Smooth muscle cell (in vitro differentiated cells): Measurements from ENCODE around the gene GPR15LG. TPM values are rescaled to one million over a fixed set of nuclear protein-coding genes. Genes with fewer than 3 reads are reported as not detected.
"Not testable (repeated sequence)": the region's sequence is repeated elsewhere in the genome, so short reads cannot be mapped to it uniquely, and the experiment has no call there.

Source experiments
- DNase-seq: peaks from one replicate; lab custom pipeline; 2025; ENCODE audit not compliant: unreplicated experiment; lab: John Stamatoyannopoulos, UW
- H2AFZ ChIP-seq: fragments of 200-600 bp; sonication (generic); 2 replicates; pipeline ENCODE4 v1.6.0; 2016; ENCODE audit warnings: antibody characterized with exemption, low read depth, mild to moderate bottlenecking
- H3F3A ChIP-seq: fragments of 200-600 bp; sonication (generic); 2 replicates; pipeline ENCODE4 v1.6.0; 2017; ENCODE audit warnings: antibody characterized with exemption, low read depth
- H3K27ac ChIP-seq: fragments of 200-600 bp; sonication (generic); 2 replicates; pipeline ENCODE4 v1.5.1; 2016; ENCODE audit warnings: low read depth, mild to moderate bottlenecking
- H3K27me3 ChIP-seq: fragments of 200-600 bp; sonication (generic); 2 replicates; pipeline ENCODE4 v1.6.1; 2016; ENCODE audit warnings: low read depth, mild to moderate bottlenecking
- H3K36me3 ChIP-seq: fragments of 200-600 bp; sonication (generic); 2 replicates; pipeline ENCODE4 v1.5.1; 2016; ENCODE audit warnings: low read depth
- H3K4me1 ChIP-seq: fragments of 200-600 bp; sonication (generic); 2 replicates; pipeline ENCODE4 v1.5.1; 2016; ENCODE audit warnings: low read depth
- H3K4me2 ChIP-seq: fragments of 200-600 bp; sonication (generic); 2 replicates; pipeline ENCODE4 v1.6.0; 2016; ENCODE audit warnings: mild to moderate bottlenecking
- H3K4me3 ChIP-seq: fragments of 200-600 bp; sonication (generic); 2 replicates; pipeline ENCODE4 v1.5.1; 2016; ENCODE audit warnings: mild to moderate bottlenecking
- H3K79me2 ChIP-seq: fragments of 200-600 bp; sonication (generic); 2 replicates; pipeline ENCODE4 v1.6.0; 2016; ENCODE audit warnings: low read depth, mild to moderate bottlenecking
- H3K9ac ChIP-seq: fragments of 200-600 bp; sonication (generic); 2 replicates; pipeline ENCODE4 v1.6.0; 2016; ENCODE audit warnings: low read depth
- H3K9me3 ChIP-seq: fragments of 200-600 bp; sonication (generic); replicated peaks from 2 replicates; pipeline ENCODE4 v1.5.1; 2016; ENCODE audit warnings: low read depth
- H4K20me1 ChIP-seq: fragments of 200-600 bp; sonication (generic); 2 replicates; pipeline ENCODE4 v1.6.0; 2016; ENCODE audit warnings: low read depth
- WGBS: methylation state at CpG from one replicate; pipeline ENCODE4 v1.1.7; 2016; ENCODE audit warnings: low lambda C conversion rate; 5-methylcytosine and 5-hydroxymethylcytosine counted together
- polyA plus RNA-seq: library from polyadenylated mRNA; unstranded; fragments of >200 nt; fragmentation: Nextera tagmentation; extraction: Ambion mirVana; gene quantifications from 2 replicates; pipeline ENCODE4 v1.2.1, GENCODE V29; 2016
- total RNA-seq: library from RNA; depleted of rRNA; stranded (reverse); fragments of >200 nt; gene quantifications from 2 replicates; pipeline ENCODE4 v1.2.3, GENCODE V29; 2014
- TF ChIP-seq, protein P1 (sequence below): fragments of 200-600 bp; sonication (generic); IDR thresholded peaks from 2 replicates; pipeline ENCODE4 v1.5.1; 2017; ENCODE audit warnings: borderline replicate concordance, mild to moderate bottlenecking, antibody characterized with exemption; ENCODE audit not compliant: insufficient read depth, poor library complexity, severe bottlenecking

The GPR15LG gene
- total and polyA plus RNA-seq, 2 experiments from 2014 or later: 0.49 to 1.6 TPM

GRCh38 chr10:84160663-84161362 is 12.8 kb upstream of the GPR15LG start:
- no peak overlapping the region for H2AFZ ChIP-seq
- 48% methylated on average over 6 of the region's 6 CpGs for WGBS
- H3K9ac ChIP-seq: no peak overlapping the region
- no peak overlapping the region for H3K4me2 ChIP-seq
- H3K36me3 ChIP-seq: no peaks in the 10 kb centered on the region
- H3K9me3 ChIP-seq: no peaks in the 10 kb centered on the region
- no peaks in the 10 kb centered on the region for H3K4me1 ChIP-seq
- TF ChIP-seq, protein P1, sequence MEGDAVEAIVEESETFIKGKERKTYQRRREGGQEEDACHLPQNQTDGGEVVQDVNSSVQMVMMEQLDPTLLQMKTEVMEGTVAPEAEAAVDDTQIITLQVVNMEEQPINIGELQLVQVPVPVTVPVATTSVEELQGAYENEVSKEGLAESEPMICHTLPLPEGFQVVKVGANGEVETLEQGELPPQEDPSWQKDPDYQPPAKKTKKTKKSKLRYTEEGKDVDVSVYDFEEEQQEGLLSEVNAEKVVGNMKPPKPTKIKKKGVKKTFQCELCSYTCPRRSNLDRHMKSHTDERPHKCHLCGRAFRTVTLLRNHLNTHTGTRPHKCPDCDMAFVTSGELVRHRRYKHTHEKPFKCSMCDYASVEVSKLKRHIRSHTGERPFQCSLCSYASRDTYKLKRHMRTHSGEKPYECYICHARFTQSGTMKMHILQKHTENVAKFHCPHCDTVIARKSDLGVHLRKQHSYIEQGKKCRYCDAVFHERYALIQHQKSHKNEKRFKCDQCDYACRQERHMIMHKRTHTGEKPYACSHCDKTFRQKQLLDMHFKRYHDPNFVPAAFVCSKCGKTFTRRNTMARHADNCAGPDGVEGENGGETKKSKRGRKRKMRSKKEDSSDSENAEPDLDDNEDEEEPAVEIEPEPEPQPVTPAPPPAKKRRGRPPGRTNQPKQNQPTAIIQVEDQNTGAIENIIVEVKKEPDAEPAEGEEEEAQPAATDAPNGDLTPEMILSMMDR: no peak
- H3F3A ChIP-seq: no peaks in the 10 kb centered on the region
- DNase-seq: no peak
- no peaks in the 10 kb centered on the region for H4K20me1 ChIP-seq
- H3K4me3 ChIP-seq: no peak overlapping the region
- H3K27me3 ChIP-seq: no peaks in the 10 kb centered on the region
- no peak overlapping the region for H3K27ac ChIP-seq
- no peaks in the 10 kb centered on the region for H3K79me2 ChIP-seq

GRCh38 chr10:84163996-84164395 is 9.6 kb upstream of the GPR15LG start:
- H4K20me1 ChIP-seq: no peaks in the 10 kb centered on the region
- no peak overlapping the region for H3K9ac ChIP-seq
- H3K36me3 ChIP-seq: no peaks in the 10 kb centered on the region
- no peak overlapping the region for H3K27ac ChIP-seq
- TF ChIP-seq, protein P1: no peak
- 57% methylated on average over 2 of the region's 2 CpGs for WGBS
- no peaks in the 10 kb centered on the region for H3K4me1 ChIP-seq
- H3K9me3 ChIP-seq: no peaks in the 10 kb centered on the region
- no peaks in the 10 kb centered on the region for H3K27me3 ChIP-seq
- H3F3A ChIP-seq: no peaks in the 10 kb centered on the region
- no peaks in the 10 kb centered on the region for H3K79me2 ChIP-seq
- no peak overlapping the region for H2AFZ ChIP-seq
- H3K4me3 ChIP-seq: no peak overlapping the region
- H3K4me2 ChIP-seq: no peak overlapping the region
- DNase-seq: no peak

DNA sequence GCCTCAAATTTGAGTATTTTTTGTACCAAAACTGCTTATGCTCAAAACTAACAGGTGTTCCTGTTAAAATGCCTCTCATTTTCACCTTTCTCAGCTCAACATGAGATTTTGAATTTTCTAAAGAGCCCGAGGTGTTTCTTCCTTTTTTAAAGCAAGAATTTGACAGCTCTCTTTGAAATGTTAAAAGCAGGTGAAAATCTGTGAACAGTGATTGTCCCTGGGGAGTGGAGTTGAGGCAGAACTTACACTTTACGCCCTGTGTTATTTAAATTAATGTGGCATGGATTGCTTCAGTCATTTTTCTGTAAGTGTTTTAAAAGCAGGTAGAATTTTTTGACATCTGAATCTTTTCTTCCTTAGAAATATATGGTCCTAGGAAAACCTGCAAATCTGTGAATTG is 9.2 kb upstream of the GPR15LG start:
- TF ChIP-seq, protein P1: no peak
- no peak for DNase-seq

DNA sequence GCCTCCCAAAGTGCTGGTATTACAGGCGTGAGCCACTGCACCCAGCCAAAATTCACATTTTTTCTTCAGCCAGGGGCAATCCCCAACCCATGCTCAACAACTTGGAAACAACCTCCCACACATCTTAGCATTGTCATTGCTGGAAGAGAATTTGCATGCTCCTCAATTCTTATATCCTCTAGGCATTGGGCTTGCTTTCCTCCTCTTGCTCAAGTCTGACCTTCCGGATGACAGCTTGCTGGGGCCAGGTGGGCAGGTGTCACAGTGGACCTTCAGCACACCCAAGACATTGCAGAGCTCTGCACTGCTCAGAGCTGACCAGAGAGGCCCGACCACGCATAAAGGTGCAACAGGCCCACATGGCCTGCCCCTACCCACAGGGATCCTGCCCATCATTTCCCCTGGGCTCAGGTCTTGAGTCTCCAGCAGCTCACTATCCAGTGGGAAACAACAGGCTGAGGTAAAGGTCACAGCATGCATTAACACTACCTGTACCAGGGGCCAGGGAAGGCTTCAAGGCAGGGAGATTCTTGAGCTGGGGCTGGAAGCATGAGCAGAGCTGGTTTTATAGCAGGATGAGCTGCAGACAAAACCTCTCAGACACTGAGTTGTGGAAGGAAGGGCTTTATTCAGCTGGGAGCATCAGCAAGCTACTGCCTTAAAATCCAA is 6.8 kb upstream of the GPR15LG start:
- WGBS: 94% methylated on average over 4 of the region's 4 CpGs
- DNase-seq: no peak
- H3K4me3 ChIP-seq: no peak overlapping the region
- no peak overlapping the region for H2AFZ ChIP-seq
- no peaks in the 10 kb centered on the region for H4K20me1 ChIP-seq
- H3K9ac ChIP-seq: no peak overlapping the region
- H3K27me3 ChIP-seq: no peaks in the 10 kb centered on the region
- H3K4me2 ChIP-seq: no peak overlapping the region
- no peaks in the 10 kb centered on the region for H3K4me1 ChIP-seq
- H3K27ac ChIP-seq: no peak overlapping the region
- no peaks in the 10 kb centered on the region for H3K9me3 ChIP-seq
- TF ChIP-seq, protein P1: no peak
- H3F3A ChIP-seq: no peaks in the 10 kb centered on the region
- H3K79me2 ChIP-seq: no peaks in the 10 kb centered on the region
- H3K36me3 ChIP-seq: no peaks in the 10 kb centered on the region

More for the DNA sequence above, 9.2 kb upstream of the GPR15LG start:
- no peaks in the 10 kb centered on the region for H3F3A ChIP-seq
- H3K4me1 ChIP-seq: no peaks in the 10 kb centered on the region
- H3K36me3 ChIP-seq: no peaks in the 10 kb centered on the region
- WGBS: 25% methylated on average over 2 of the region's 2 CpGs
- H3K9ac ChIP-seq: no peak overlapping the region
- no peaks in the 10 kb centered on the region for H4K20me1 ChIP-seq
- H3K4me3 ChIP-seq: no peak overlapping the region
- H3K79me2 ChIP-seq: no peaks in the 10 kb centered on the region
- no peak overlapping the region for H3K4me2 ChIP-seq
- H2AFZ ChIP-seq: no peak overlapping the region
- H3K9me3 ChIP-seq: no peaks in the 10 kb centered on the region
- no peaks in the 10 kb centered on the region for H3K27me3 ChIP-seq
- H3K27ac ChIP-seq: no peak overlapping the region

DNA sequence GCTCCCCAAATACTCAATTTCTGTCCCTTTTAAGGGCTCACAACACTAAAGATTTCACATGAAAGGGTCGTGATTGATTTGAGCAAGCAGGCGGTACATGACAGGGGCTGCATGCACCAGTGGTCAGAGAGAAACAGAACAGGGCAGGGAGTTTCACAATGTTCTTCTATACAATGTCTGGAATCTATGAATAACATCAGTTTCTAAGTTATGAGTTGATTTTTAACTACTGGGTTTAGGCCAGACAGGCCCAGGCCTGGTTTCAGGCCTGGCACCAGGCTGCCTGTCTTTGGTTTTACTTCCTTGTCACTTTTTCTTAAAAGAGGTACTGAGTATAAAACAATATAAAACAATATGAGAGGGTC is 6.3 kb upstream of the GPR15LG start:
- not testable (repeated sequence) for H3K4me1 ChIP-seq, H2AFZ ChIP-seq, H3K9me3 ChIP-seq, H3F3A ChIP-seq, H3K27ac ChIP-seq, H3K36me3 ChIP-seq, H3K27me3 ChIP-seq, DNase-seq, H3K4me2 ChIP-seq, H3K79me2 ChIP-seq, H3K4me3 ChIP-seq, H4K20me1 ChIP-seq, H3K9ac ChIP-seq
- 90% methylated on average over 2 of the region's 2 CpGs for WGBS
